ENCODE measurements around the gene DCAF12.
A peak's percentile ranks its signal among the peaks of the same experiment; 100 is the strongest.

Gene DCAF12

GRCh38 chr9:34127035-34127948, 794 bp upstream of the DCAF12 start:
- DNase-seq (ENCODE audit: low spot score) (no peak), FAIRE-seq (no peak)

- no peak for FAIRE-seq
- DNase-seq (ENCODE audit: low spot score), result peak; percentile 16
Measured at GRCh38 chr9:34125681-34126206, 754 bp downstream of the DCAF12 start.

- DNase-seq (ENCODE audit: low spot score) (no peak), FAIRE-seq (no peak)
Measured at GRCh38 chr9:34124926-34125325, 1.6 kb downstream of the DCAF12 start.

GRCh38 chr9:34124099-34124498, 2.4 kb downstream of the DCAF12 start:
- DNase-seq (ENCODE audit: low spot score), result no peak
- FAIRE-seq, result no peak

- DNase-seq (ENCODE audit: low spot score) (no peak), FAIRE-seq (no peak)
Measured at GRCh38 chr9:34123682-34124081, 2.8 kb downstream of the DCAF12 start.

GRCh38 chr9:34121996-34122395, 4.5 kb downstream of the DCAF12 start:
- DNase-seq (ENCODE audit: low spot score) (no peak), FAIRE-seq (no peak)

- DNase-seq (ENCODE audit: low spot score) (no peak), FAIRE-seq (no peak)
Measured at GRCh38 chr9:34119713-34120112, 6.8 kb downstream of the DCAF12 start.

GRCh38 chr9:34114436-34114835, 12.1 kb downstream of the DCAF12 start:
- no peak for FAIRE-seq

GRCh38 chr9:34106110-34106509, 20.4 kb downstream of the DCAF12 start:
- no peak for FAIRE-seq
- no peak for DNase-seq (ENCODE audit: low spot score)

More at GRCh38 chr9:34114436-34114835, 12.1 kb downstream of the DCAF12 start:
- DNase-seq (ENCODE audit: low spot score), result no peak

GRCh38 chr9:34102796-34103195, 23.7 kb downstream of the DCAF12 start:
- FAIRE-seq, result no peak

GRCh38 chr9:34098307-34098706, 28.2 kb downstream of the DCAF12 start:
- DNase-seq (ENCODE audit: low spot score) (no peak), FAIRE-seq (no peak)

More at GRCh38 chr9:34102796-34103195, 23.7 kb downstream of the DCAF12 start:
- DNase-seq (ENCODE audit: low spot score), result no peak

GRCh38 chr9:34097865-34098264, 28.6 kb downstream of the DCAF12 start:
- no peak for FAIRE-seq
- DNase-seq (ENCODE audit: low spot score), result no peak

- no peak for DNase-seq (ENCODE audit: low spot score)
- FAIRE-seq, result no peak
Measured at GRCh38 chr9:34096751-34097150, 29.7 kb downstream of the DCAF12 start.

GRCh38 chr9:34093578-34093977, 32.9 kb downstream of the DCAF12 start:
- FAIRE-seq (no peak), DNase-seq (ENCODE audit: low spot score) (no peak)

GRCh38 chr9:34089311-34089710, 37.2 kb downstream of the DCAF12 start:
- peak; percentile 39 for DNase-seq (ENCODE audit: low spot score)

GRCh38 chr9:34087370-34087769, 39.1 kb downstream of the DCAF12 start:
- DNase-seq (ENCODE audit: low spot score) (no peak), FAIRE-seq (no peak)

More at GRCh38 chr9:34089311-34089710, 37.2 kb downstream of the DCAF12 start:
- FAIRE-seq, result no peak

GRCh38 chr9:34086864-34087263, 39.6 kb downstream of the DCAF12 start:
- DNase-seq (ENCODE audit: low spot score) (no peak), FAIRE-seq (no peak)

- DNase-seq (ENCODE audit: low spot score), result no peak
- no peak for FAIRE-seq
Measured at GRCh38 chr9:34085581-34086500, 40.7 kb downstream of the DCAF12 start.

GRCh38 chr9:34084562-34084961, 41.9 kb downstream of the DCAF12 start:
- no peak for FAIRE-seq
- no peak for DNase-seq (ENCODE audit: low spot score)

GRCh38 chr9:34079181-34079580, 47.3 kb downstream of the DCAF12 start:
- DNase-seq (ENCODE audit: low spot score) (peak; percentile 50), FAIRE-seq (no peak)

- FAIRE-seq (peak; percentile 20), DNase-seq (ENCODE audit: low spot score) (peak; percentile 56)
Measured at GRCh38 chr9:34072868-34073590, 53.5 kb downstream of the DCAF12 start.
